22Rv1 (cell line): ENCODE results near the gene GDPD4.

ENCODE experiments used
- H3K27ac ChIP-seq: fragments of 450-650 bp; 2 replicates; pipeline ENCODE4 v1.5.1; 2017
- ZFX ChIP-seq: fragments of 450-650 bp; IDR thresholded peaks from 2 replicates; pipeline ENCODE4 v1.6.1; 2017; ENCODE audit warnings: antibody characterized with exemption, borderline replicate concordance
- TF ChIP-seq, protein P1 (sequence below): fragments of 450-650 bp; IDR thresholded peaks from 2 replicates; pipeline ENCODE4 v1.5.1; 2017; ENCODE audit warnings: mild to moderate bottlenecking

The GDPD4 gene

DNA sequence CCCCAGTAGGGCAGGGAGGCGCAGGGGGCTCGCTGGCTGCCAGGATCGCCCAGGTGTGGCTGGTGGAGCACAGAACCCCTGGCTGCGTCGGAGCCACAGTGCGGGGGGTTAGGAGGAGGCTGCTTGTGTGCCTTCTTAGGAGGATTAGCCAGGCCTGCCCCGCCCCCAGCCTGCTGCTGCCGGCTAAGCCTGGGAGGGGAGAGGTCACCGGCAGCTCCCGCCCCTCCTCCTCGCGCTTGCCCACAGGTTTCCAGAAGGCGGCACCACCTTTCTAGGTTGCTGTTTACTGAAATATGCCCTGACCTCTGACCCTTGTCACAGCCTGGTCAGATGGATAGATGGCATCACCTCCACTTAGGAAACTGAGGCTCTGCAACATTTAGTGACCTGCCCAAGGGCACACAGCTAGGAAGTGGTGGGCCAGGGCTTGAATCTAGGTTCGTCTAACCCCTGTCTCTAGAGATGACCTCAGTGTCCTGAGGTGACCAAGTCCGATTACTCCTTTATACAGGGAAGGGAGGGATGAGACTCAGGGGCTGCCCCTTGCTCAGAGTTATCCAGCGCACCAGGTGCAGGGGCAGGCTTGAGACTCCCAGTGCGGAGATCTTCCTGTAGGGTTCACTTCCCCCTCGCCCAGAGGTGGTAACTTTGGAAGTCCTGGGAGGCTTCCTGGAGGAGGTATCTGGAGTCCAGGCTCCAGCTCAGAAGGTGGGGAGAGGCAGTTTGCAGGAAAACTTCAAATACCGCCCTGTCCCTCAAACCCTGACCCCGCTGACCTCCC is 129.4 kb downstream of the GDPD4 start:
- TF ChIP-seq, protein P1, sequence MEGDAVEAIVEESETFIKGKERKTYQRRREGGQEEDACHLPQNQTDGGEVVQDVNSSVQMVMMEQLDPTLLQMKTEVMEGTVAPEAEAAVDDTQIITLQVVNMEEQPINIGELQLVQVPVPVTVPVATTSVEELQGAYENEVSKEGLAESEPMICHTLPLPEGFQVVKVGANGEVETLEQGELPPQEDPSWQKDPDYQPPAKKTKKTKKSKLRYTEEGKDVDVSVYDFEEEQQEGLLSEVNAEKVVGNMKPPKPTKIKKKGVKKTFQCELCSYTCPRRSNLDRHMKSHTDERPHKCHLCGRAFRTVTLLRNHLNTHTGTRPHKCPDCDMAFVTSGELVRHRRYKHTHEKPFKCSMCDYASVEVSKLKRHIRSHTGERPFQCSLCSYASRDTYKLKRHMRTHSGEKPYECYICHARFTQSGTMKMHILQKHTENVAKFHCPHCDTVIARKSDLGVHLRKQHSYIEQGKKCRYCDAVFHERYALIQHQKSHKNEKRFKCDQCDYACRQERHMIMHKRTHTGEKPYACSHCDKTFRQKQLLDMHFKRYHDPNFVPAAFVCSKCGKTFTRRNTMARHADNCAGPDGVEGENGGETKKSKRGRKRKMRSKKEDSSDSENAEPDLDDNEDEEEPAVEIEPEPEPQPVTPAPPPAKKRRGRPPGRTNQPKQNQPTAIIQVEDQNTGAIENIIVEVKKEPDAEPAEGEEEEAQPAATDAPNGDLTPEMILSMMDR = no peak
- TF ChIP-seq ZFX = no peak
- no peak overlapping the region for H3K27ac ChIP-seq

DNA sequence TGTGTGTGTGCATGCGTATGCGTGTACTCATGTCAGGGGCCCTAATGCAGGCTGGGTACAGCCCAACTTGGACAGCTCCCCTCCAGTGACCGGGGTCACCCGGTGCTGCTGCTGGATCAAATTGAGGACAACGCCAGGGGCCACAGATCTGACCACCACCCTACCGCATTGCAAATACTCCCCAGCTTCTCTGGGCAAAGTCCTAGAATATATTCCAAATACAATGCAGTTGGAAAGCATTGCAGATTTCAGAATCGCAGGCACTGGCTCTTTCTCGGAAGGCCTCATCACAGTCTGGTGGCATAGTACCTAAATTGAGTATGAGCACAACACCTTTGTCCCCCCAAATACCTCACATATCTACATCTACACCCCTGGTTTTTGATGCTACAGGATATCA is 130.2 kb downstream of the GDPD4 start:
- no peak overlapping the region for H3K27ac ChIP-seq

DNA sequence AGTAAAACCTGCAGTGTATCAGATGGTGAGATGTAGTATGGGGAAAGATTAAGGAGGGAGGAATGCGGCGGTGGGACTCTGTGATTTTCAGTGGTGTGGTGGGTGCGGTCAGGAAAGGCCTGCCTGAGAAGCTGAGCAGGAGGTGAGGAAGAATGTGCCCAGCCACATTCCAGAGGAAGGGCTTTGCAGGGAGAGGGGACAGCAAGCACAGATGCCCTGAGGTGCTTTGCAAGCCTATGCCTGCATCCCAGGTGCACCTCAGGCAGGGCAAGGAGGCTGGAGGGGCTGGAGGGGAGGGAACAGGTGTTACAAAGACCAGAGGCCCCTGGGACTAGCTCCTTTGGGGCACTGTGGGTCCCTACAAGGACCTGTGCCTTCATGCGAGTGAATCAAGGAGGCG is 131.4 kb downstream of the GDPD4 start:
- no peak for TF ChIP-seq ZFX
- TF ChIP-seq, protein P1 = no peak
- H3K27ac ChIP-seq = no peak overlapping the region

More for the DNA sequence above, 130.2 kb downstream of the GDPD4 start:
- TF ChIP-seq, protein P1 = no peak
- TF ChIP-seq ZFX = no peak

- H3K27ac ChIP-seq = no peak overlapping the region
- TF ChIP-seq, protein P1 = no peak
- no peak for TF ChIP-seq ZFX
Measured at GRCh38 chr11:77167791-77168190, 133.7 kb downstream of the GDPD4 start.

DNA sequence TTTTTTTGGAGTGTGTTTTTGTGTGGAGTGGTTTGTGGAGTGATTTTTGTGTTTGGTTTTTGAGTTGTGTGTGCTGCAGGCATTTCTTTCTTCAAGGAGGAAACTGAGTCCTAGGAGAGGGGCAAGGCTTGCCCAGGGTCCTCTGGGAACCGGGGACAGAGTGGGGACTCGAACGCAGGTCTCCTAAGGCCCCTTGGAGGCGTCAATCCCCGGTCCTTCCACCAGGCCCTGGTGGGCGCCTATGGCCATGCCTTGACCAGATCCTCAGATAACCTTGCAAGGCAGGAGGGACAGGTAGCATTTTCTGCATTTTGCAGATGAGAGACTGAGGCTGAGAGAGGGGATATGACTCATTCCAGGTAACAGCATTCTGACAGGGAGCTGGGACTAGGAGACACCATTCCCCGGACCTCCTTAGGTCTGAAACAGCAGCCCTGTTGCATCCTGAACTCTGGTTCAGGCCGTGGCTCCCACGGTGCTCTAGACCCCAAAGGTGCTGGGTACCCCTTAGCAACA is 134.3 kb downstream of the GDPD4 start:
- H3K27ac ChIP-seq = no peak overlapping the region
- TF ChIP-seq ZFX = no peak
- TF ChIP-seq, protein P1 = no peak
